Osteocyte (in vitro differentiated cells): ENCODE results near the gene CADPS. TPM values are rescaled to one million over a fixed set of nuclear protein-coding genes. Genes with fewer than 3 reads are reported as not detected.

ENCODE experiments used
- DNase-seq: peaks from one replicate; pipeline ENCODE4 v3.0.0; 2021; ENCODE audit warnings: mixed read lengths; ENCODE audit not compliant: unreplicated experiment; ENCODE audit errors: extremely low spot score
- H3K27ac Mint-ChIP-seq: one replicate; pipeline ENCODE4 v1.8.0; 2021; ENCODE audit warnings: mild to moderate bottlenecking, mixed read lengths; ENCODE audit not compliant: unreplicated experiment
- H3K27me3 Mint-ChIP-seq: one replicate; pipeline ENCODE4 v1.8.0; 2021; ENCODE audit warnings: mixed read lengths; ENCODE audit not compliant: unreplicated experiment
- H3K36me3 Mint-ChIP-seq: one replicate; pipeline ENCODE4 v1.8.0; 2021; ENCODE audit warnings: mixed read lengths; ENCODE audit not compliant: unreplicated experiment
- H3K4me1 Mint-ChIP-seq: one replicate; pipeline ENCODE4 v1.8.0; 2021; ENCODE audit warnings: mixed read lengths; ENCODE audit not compliant: unreplicated experiment
- H3K4me3 Mint-ChIP-seq: one replicate; pipeline ENCODE4 v1.8.0; 2021; ENCODE audit warnings: mild to moderate bottlenecking, moderate library complexity, mixed read lengths; ENCODE audit not compliant: unreplicated experiment
- H3K9me3 Mint-ChIP-seq: one replicate; pipeline ENCODE4 v1.8.0; 2021; ENCODE audit warnings: mixed read lengths; ENCODE audit not compliant: unreplicated experiment
- total RNA-seq: library from RNA; stranded (reverse); gene quantifications from 2 replicates; pipeline ENCODE4 v1.2.1, GENCODE V29; 2021
- TF ChIP-seq, protein P1 (sequence below): fragments of 200-600 bp; sonication (generic); IDR thresholded peaks from 2 replicates; pipeline ENCODE4 v1.5.0; 2021; ENCODE audit warnings: antibody characterized with exemption, mild to moderate bottlenecking, moderate library complexity

The CADPS gene
- total RNA-seq, 1 donor from 2014 or later, result not detected

DNA sequence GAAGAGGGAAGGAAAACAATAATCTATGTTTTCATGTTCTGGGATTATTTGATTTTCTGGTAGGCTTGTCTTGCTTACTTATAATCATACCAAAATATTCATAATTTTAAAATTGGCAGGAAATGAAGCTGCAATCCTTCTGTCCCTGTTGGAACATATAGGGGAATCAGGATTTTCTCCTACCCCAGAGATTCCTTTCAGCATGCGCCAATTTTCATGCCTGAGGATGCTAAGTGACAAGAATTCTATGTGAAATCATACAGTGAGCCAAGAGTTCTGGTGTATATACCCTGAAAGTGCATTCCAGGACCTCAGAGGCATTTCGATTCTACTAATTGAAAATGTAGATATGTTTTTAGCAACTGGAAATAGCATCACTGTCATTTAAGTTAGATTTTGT, 9.9 kb upstream of the CADPS start:
- Mint-ChIP-seq H3K4me1 (no peaks in the 10 kb centered on the region), H3K36me3 (no peaks in the 10 kb centered on the region), H3K4me3 (no peak overlapping the region), H3K27me3 (no peaks in the 10 kb centered on the region), H3K27ac (no peak overlapping the region), H3K9me3 (no peaks in the 10 kb centered on the region)
- TF ChIP-seq, protein P1, sequence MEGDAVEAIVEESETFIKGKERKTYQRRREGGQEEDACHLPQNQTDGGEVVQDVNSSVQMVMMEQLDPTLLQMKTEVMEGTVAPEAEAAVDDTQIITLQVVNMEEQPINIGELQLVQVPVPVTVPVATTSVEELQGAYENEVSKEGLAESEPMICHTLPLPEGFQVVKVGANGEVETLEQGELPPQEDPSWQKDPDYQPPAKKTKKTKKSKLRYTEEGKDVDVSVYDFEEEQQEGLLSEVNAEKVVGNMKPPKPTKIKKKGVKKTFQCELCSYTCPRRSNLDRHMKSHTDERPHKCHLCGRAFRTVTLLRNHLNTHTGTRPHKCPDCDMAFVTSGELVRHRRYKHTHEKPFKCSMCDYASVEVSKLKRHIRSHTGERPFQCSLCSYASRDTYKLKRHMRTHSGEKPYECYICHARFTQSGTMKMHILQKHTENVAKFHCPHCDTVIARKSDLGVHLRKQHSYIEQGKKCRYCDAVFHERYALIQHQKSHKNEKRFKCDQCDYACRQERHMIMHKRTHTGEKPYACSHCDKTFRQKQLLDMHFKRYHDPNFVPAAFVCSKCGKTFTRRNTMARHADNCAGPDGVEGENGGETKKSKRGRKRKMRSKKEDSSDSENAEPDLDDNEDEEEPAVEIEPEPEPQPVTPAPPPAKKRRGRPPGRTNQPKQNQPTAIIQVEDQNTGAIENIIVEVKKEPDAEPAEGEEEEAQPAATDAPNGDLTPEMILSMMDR, result no peak
- DNase-seq, result no peak

DNA sequence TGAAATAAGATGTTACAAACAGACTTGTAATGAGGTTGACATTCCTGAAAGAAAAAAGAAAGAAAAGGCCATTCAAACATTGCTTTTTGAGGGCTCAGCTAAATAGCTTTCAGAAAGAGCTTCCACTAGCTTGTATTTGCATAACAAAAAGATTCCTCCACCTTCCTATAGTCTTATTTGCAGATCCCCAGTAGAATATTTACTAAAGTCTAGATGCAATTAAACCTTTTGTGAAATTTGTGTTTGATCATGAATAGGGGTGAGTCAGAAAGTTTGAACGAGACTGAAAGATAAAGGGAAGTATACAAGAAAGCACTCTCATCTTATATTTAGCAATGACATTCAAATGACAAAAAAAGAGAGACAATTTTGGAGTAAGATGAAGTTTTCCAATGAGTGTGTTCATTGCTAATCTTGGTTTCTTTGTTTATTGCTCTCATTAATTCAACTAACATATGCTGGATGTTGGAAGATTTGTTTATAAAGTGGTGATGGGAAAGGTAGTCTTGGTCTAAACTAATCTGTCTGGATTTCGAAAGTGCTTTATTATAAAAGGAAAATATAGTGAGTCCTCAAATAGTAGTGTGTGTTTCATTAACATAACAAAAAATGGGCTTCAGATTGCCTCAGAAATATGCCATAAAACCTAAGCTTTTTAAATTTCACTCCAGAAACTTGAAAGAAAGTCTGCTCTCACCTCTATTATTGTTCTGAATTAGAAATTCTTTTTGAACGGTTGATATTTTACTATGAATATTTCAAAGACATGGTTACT, 9.1 kb upstream of the CADPS start:
- TF ChIP-seq, protein P1, result no peak
- H3K27ac Mint-ChIP-seq, result no peak overlapping the region
- H3K27me3 Mint-ChIP-seq, result no peaks in the 10 kb centered on the region
- H3K4me3 Mint-ChIP-seq, result no peak overlapping the region
- no peaks in the 10 kb centered on the region for H3K9me3 Mint-ChIP-seq
- no peaks in the 10 kb centered on the region for H3K36me3 Mint-ChIP-seq
- DNase-seq, result no peak
- no peaks in the 10 kb centered on the region for H3K4me1 Mint-ChIP-seq

DNA sequence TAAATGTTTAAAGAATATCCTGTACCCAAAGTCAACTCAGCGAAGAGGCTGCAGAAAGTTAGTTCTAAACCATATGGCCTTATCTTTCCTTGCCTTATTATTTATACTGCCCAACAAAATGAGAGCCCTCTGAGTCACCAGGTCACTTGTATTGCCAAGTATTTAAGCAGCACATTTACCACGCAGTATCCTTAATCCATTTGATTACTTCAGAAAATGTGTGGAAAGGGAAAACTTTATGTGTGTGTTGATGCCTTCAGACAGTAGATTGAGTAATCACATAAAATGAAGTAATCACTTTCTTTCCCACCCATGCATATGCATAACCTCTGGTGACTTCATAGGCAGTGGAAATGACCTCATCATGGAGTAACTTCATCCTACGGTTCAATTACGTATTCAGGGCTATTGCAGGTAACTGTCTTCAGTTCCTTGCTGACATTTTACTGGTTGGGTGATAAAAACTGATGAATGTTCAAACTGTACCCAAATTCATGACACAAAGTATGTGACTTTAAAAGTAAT, 7.5 kb upstream of the CADPS start:
- no peaks in the 10 kb centered on the region for H3K36me3 Mint-ChIP-seq
- TF ChIP-seq, protein P1, result no peak
- H3K27ac Mint-ChIP-seq, result no peak overlapping the region
- H3K9me3 Mint-ChIP-seq, result no peaks in the 10 kb centered on the region
- no peaks in the 10 kb centered on the region for H3K4me1 Mint-ChIP-seq
- no peaks in the 10 kb centered on the region for H3K27me3 Mint-ChIP-seq
- no peak for DNase-seq
- H3K4me3 Mint-ChIP-seq, result no peak overlapping the region

DNA sequence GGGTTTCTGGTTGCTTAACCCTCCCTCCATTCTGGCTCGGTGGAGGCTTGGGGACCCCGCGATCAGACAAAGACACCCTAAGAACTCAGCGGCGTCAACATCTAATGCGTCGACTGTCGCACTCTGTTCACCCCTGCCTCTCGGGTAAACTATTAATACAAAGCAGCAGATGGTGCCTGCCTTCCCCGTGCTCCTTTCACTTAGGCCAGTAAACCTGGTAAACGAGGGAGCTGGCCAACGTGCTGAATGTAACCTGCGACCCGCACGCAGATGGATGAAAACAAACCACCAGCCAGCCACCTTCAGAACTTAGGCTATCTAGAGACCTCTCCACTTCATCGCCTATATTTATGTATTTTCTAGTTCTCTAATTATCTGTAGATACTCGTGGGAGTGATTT, 848 bp upstream of the CADPS start:
- TF ChIP-seq, protein P1, result no peak
- H3K9me3 Mint-ChIP-seq, result no peaks in the 10 kb centered on the region
- peaks cover 8% of the 10 kb centered on the region for H3K4me1 Mint-ChIP-seq
- no peak for DNase-seq
- no peak overlapping the region for H3K4me3 Mint-ChIP-seq
- no peaks in the 10 kb centered on the region for H3K36me3 Mint-ChIP-seq
- H3K27me3 Mint-ChIP-seq, result peaks cover 46% of the 10 kb centered on the region
- no peak overlapping the region for H3K27ac Mint-ChIP-seq

DNA sequence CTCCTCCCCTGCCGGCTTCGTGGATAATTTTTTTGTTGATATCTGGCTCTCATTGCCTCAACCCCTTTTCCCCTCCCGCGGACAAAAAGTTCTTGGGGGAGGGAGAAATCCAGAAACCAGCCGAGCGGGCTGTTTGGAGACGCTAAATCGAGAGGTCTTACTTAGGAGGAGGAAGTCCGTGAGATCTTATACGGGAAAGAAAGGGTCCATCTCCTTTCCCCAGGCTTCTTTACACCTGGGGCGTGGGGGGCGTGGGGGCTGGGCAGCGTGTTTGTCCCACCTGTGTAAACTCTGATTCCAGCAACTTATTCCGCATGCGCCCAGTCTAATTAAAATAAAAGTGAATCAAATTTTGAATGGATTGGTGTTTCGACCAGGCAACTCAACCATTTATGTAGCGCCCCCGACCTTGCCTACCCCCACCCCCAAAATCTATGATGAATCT, 364 bp upstream of the CADPS start:
- Mint-ChIP-seq H3K4me3 (no peak overlapping the region), H3K4me1 (peaks cover 8% of the 10 kb centered on the region), H3K27ac (no peak overlapping the region), H3K9me3 (no peaks in the 10 kb centered on the region), H3K36me3 (no peaks in the 10 kb centered on the region), H3K27me3 (peaks cover 47% of the 10 kb centered on the region)
- DNase-seq, result no peak
- TF ChIP-seq, protein P1, result no peak
